K562 (cell line): Measurements from ENCODE around the gene CREB3L4. TPM values are rescaled to one million over a fixed set of nuclear protein-coding genes. Genes with fewer than 3 reads are reported as not detected.

Experiments
- ATAC-seq: fragments of 200-7000 bp; cut with Tn5 transposase; 3 replicates; pipeline ENCODE4 v1.9.1; 2020; ENCODE audit warnings: moderate library complexity
- BruUV-seq: library from RNA; stranded (reverse); fragments of 400-500 nt; replicated peaks from 2 replicates; lab custom pipeline; 2021; lab: Mats Ljungman, UMichigan
- CTCF ChIA-PET: fragments of 300-600 bp; formaldehyde crosslinking; extraction: SDS; loops from one replicate; lab custom pipeline; 2021; ENCODE audit warnings: low intra/inter-chr PET ratio; lab: Yijun Ruan, JAX
- POLR2A ChIA-PET: fragments of 300-600, 350-650 bp; sonication (Branson Sonifier 250); formaldehyde crosslinking; extraction: SDS; loops from one replicate; lab custom pipeline; 2021; ENCODE audit warnings: antibody characterized with exemption, inconsistent platforms; lab: Yijun Ruan, JAX
- DNase-seq, 4 experiments: peaks; one replicate each; pipeline versions ENCODE4 v3.0.0 to v3.0.0-alpha.2; 2011 to 2018; ENCODE audit warnings: low spot score in 3 of 4, mixed read lengths in 3 of 4; ENCODE audit errors: extremely low read depth in 1 of 4
- FAIRE-seq: peaks from 2 replicates; lab custom pipeline; 2011; peaks lifted over from hg19 to GRCh38; lab: Jason Lieb, UNC
- H2AFZ ChIP-seq: 2 replicates; pipeline ENCODE4 v1.6.0; 2011; ENCODE audit warnings: low read depth, low read length, control low read depth, inconsistent platforms
- H3K27ac ChIP-seq: fragments of 200-600 bp; 3 replicates; pipeline ENCODE4 v1.8.0; 2011; ENCODE audit warnings: low read depth, mild to moderate bottlenecking, control low read depth, inconsistent platforms, low read length, moderate library complexity, mixed read lengths; ENCODE audit errors: extremely low read depth
- H3K27me3 ChIP-seq, 2 experiments: fragments of 300-600 bp in 1 of 2; 2 replicates in 1 of 2; 3 replicates in 1 of 2; pipeline versions ENCODE4 v1.6.0 to v1.8.0; 2011; ENCODE audit warnings: inconsistent platforms in 2 of 2, low read length in 2 of 2, mild to moderate bottlenecking in 1 of 2, mixed read lengths in 1 of 2, moderate library complexity in 1 of 2; ENCODE audit not compliant: control insufficient read depth in 2 of 2, insufficient read depth in 2 of 2
- H3K36me3 ChIP-seq: fragments of 300-600 bp; 3 replicates; pipeline ENCODE4 v1.8.0; 2011; ENCODE audit warnings: mild to moderate bottlenecking, low read length, inconsistent platforms; ENCODE audit not compliant: control insufficient read depth, insufficient read depth
- H3K4me1 ChIP-seq, 2 experiments: fragments of 200-600 bp in 1 of 2; replicated peaks in 1 of 2; 2 replicates in 1 of 2; 3 replicates in 1 of 2; pipeline versions ENCODE4 v1.5.1 to v1.8.0; 2011; ENCODE audit warnings: inconsistent platforms in 2 of 2, low read length in 2 of 2, mild to moderate bottlenecking in 1 of 2, mixed read lengths in 1 of 2, moderate library complexity in 1 of 2; ENCODE audit not compliant: control insufficient read depth in 2 of 2, insufficient read depth in 2 of 2
- H3K4me2 ChIP-seq: 2 replicates; pipeline ENCODE4 v1.6.1; 2011; ENCODE audit warnings: low read length, control low read depth, inconsistent platforms, mixed read lengths; ENCODE audit not compliant: insufficient read depth
- H3K4me3 ChIP-seq: fragments of 200-600 bp; sonication (generic), shearing (Covaris generic); 2 replicates; pipeline ENCODE4 v1.5.1; 2016; ENCODE audit warnings: control low read depth, inconsistent platforms
- H3K79me2 ChIP-seq: fragments of 200-600 bp; 3 replicates; pipeline ENCODE4 v1.8.0; 2011; ENCODE audit warnings: low read length, inconsistent platforms; ENCODE audit not compliant: control insufficient read depth, insufficient read depth
- H3K9ac ChIP-seq, 2 experiments: 2 replicates each; pipeline versions ENCODE4 v1.6.0 to v1.6.1; 2011; ENCODE audit warnings: low read depth in 2 of 2, low read length in 2 of 2, control low read depth in 1 of 2, inconsistent platforms in 1 of 2, mild to moderate bottlenecking in 1 of 2, mixed read lengths in 1 of 2; ENCODE audit not compliant: insufficient read depth in 1 of 2
- H3K9me1 ChIP-seq: one replicate; pipeline ENCODE4 v1.6.0; 2011; ENCODE audit warnings: inconsistent platforms, mild to moderate bottlenecking, low read length, moderate library complexity; ENCODE audit not compliant: control insufficient read depth, insufficient read depth
- H3K9me3 ChIP-seq: replicated peaks from 2 replicates; pipeline ENCODE4 v1.5.1; 2011; ENCODE audit warnings: low read depth, low read length, inconsistent platforms; ENCODE audit not compliant: control insufficient read depth, insufficient read depth
- H4K20me1 ChIP-seq: replicated peaks from 2 replicates; pipeline ENCODE4 v1.6.1; 2011; ENCODE audit warnings: low read length, inconsistent platforms, mixed read lengths; ENCODE audit not compliant: control insufficient read depth, insufficient read depth
- CBX1 ChIP-seq: sonication (generic); IDR thresholded peaks from 2 replicates; pipeline ENCODE4 v1.6.1; 2016; ENCODE audit warnings: antibody characterized with exemption, low read depth, mild to moderate bottlenecking
- CBX5 ChIP-seq: IDR thresholded peaks from 2 replicates; pipeline ENCODE4 v1.6.1; 2014; ENCODE audit warnings: low read depth, borderline replicate concordance
- DDX20 ChIP-seq: fragments of 450-650 bp; IDR thresholded peaks from 2 replicates; pipeline ENCODE4 v1.6.1; 2016; ENCODE audit warnings: missing genetic modification characterization, low read depth, mild to moderate bottlenecking, missing compliant biosample characterization, moderate library complexity
- POLR2G ChIP-seq: fragments of 200-400 bp; formaldehyde crosslinking; IDR thresholded peaks from 2 replicates; pipeline ENCODE4 v1.6.1; 2017; ENCODE audit warnings: low read depth, mild to moderate bottlenecking, antibody characterized with exemption, low read length, moderate library complexity
- SMARCE1 ChIP-seq: fragments of 450-650 bp; IDR thresholded peaks from 2 replicates; pipeline ENCODE4 v1.7.1; 2016; ENCODE audit warnings: mild to moderate bottlenecking
- TGIF2 ChIP-seq: sonication (generic); formaldehyde crosslinking; IDR thresholded peaks from 2 replicates; pipeline ENCODE4 v1.8.1; 2022; ENCODE audit warnings: mild to moderate bottlenecking, missing genetic modification reagents, moderate library complexity
- ZBTB1 ChIP-seq: sonication (generic); formaldehyde crosslinking; IDR thresholded peaks from 2 replicates; pipeline ENCODE4 v1.8.1; 2023; ENCODE audit warnings: missing genetic modification reagents, low read depth, mild to moderate bottlenecking, borderline replicate concordance
- ZNF224 ChIP-seq: sonication (generic); formaldehyde crosslinking; IDR thresholded peaks from 2 replicates; pipeline ENCODE4 v1.8.0; 2022; ENCODE audit warnings: mild to moderate bottlenecking, missing genetic modification reagents
- ZNF277 ChIP-seq: fragments of 250-450 bp; sonication (Bioruptor Pico); IDR thresholded peaks from 2 replicates; pipeline ENCODE4 v1.8.0; 2022; ENCODE audit warnings: inconsistent platforms, mild to moderate bottlenecking, moderate library complexity, borderline replicate concordance
- WGBS: fragments of 100-300 bp; shearing (Covaris generic); methylation state at CpG from one replicate; pipeline ENCODE4 v1.1.6; 2016; ENCODE audit warnings: low coverage, mixed read lengths; ENCODE audit not compliant: insufficient coverage; ENCODE audit errors: missing lambda C conversion rate; 5-methylcytosine and 5-hydroxymethylcytosine counted together
- in situ Hi-C: fragments of 300-500 bp; cut with MboI; formaldehyde crosslinking; loops from 4 replicates; pipeline ENCODE4 v1.15.0; 2018; ENCODE audit warnings: inconsistent platforms, mixed read lengths
- intact Hi-C: fragments of 100-400 bp; cut with micrococcal nuclease; formaldehyde crosslinking; loops from 2 replicates; pipeline ENCODE4 v1.14.2; 2022
- polyA plus RNA-seq, 8 experiments: library from polyadenylated mRNA; depleted of rRNA in 4 of 8; stranded (reverse) in 5 of 8; unstranded in 3 of 8; fragments of >200 nt; fragmentation: Nextera tagmentation in 2 of 8; fragmentation: Illumina TruSeq in 1 of 8; extraction: Ambion mirVana in 2 of 8; extraction: Trizol in 1 of 8; gene quantifications; 2 replicates each; pipeline versions ENCODE4 v1.2.1 to v1.2.3, GENCODE V29; 2011 to 2014; ENCODE audit warnings: inconsistent platforms in 1 of 8, missing spikeins in 1 of 8
- total RNA-seq, 7 experiments: library from RNA; depleted of rRNA in 6 of 7; stranded (reverse); fragments of >200 nt in 6 of 7; fragmentation: Illumina TruSeq in 2 of 7; extraction: Trizol in 2 of 7; gene quantifications; 2 replicates each; pipeline versions ENCODE4 v1.2.1 to v1.2.3, GENCODE V29; 2011 to 2021; ENCODE audit warnings: low replicate concordance in 1 of 7
- TF ChIP-seq, protein P1 (sequence below): fragments of 450-650 bp; IDR thresholded peaks from 2 replicates; pipeline ENCODE4 v1.6.1; 2016; ENCODE audit warnings: borderline replicate concordance
- TF ChIP-seq, protein P2 (sequence below), 2 experiments: fragments of 450-650 bp in 1 of 2; IDR thresholded peaks; 2 replicates each; pipeline ENCODE4 v1.6.1; 2011 to 2017; ENCODE audit warnings: low read depth in 2 of 2, antibody characterized with exemption in 1 of 2, borderline replicate concordance in 1 of 2, low read length in 1 of 2, mild to moderate bottlenecking in 1 of 2, mixed read lengths in 1 of 2; ENCODE audit not compliant: control insufficient read depth in 1 of 2
- TF ChIP-seq, protein P3 (sequence below): fragments of 450-650 bp; IDR thresholded peaks from one replicate; pipeline ENCODE4 v1.6.1; 2018; ENCODE audit warnings: mild to moderate bottlenecking, moderate library complexity; ENCODE audit not compliant: partially characterized antibody

CREB3L4 gene
- total and polyA plus RNA-seq, 9 of the 15 experiments (the other 6 are each of a cell fraction or from before 2014, with no cell fraction given), result 9.9 to 18.6 (median 13.9) TPM

GRCh38 chr1:153991151-153991630 lies 23.5 kb downstream of the CREB3L4 start:
- no peaks in the 10 kb centered on the region for H3K9me1 ChIP-seq
- H3K4me1 ChIP-seq, result peaks cover 4 to 11% of the 10 kb centered on the region in 2 experiments; a peak in 2 of 5 replicates
- ATAC-seq, result no peak
- 0 out of 2 replicates have a peak overlapping the region, but pooled peaks have one; percentile 98 for H2AFZ ChIP-seq
- DNase-seq, result no peak
- under 1% methylated on average over 8 of the region's 9 CpGs for WGBS
- no peaks in the 10 kb centered on the region for H3K27me3 ChIP-seq
- H3K4me3 ChIP-seq, result peak overlapping the region; percentile 81
- intact Hi-C loops, result loop anchor here (5.0 kb wide), 1 partner anchor 191 kb away; no protein-coding TSS in a partner anchor
- H3K79me2 ChIP-seq, result peaks cover 27% of the 10 kb centered on the region
- peak overlapping the region; percentile 98 for H3K27ac ChIP-seq
- BruUV-seq, result TSS peak; percentile 84
- POLR2A ChIA-PET, result interaction anchor here (0.6 to 4.4 kb wide), 58 partner anchors 10 to 496 kb away, joined by 3 to 104 read pairs (median 5); partner anchors contain the start of genes CREB3L4, CRTC2, DENND4B and GATAD2B
- peaks cover 43% of the 10 kb centered on the region for H3K36me3 ChIP-seq
- H4K20me1 ChIP-seq, result no peaks in the 10 kb centered on the region; the same call in 1 of the 2 replicates
- CTCF ChIA-PET, result interaction anchor here (0.6 kb wide), 1 partner anchor 275 kb away, joined by 7 read pairs; no protein-coding TSS in a partner anchor
- peak overlapping the region; percentile 97 for H3K9ac ChIP-seq
- H3K4me2 ChIP-seq, result peak overlapping the region; percentile 98
- in situ Hi-C loops, result no loop called here
- H3K9me3 ChIP-seq, result no peaks in the 10 kb centered on the region
- no peak for FAIRE-seq
- TF ChIP-seq ZNF224 (CRISPR knock-in tag) (no peak), SMARCE1 (0 out of 2 replicates have a peak, but pooled peaks have one; percentile 11), DDX20 (no peak), CBX1 (no peak), CBX5 (no peak), TGIF2 (CRISPR knock-in tag) (peak; percentile 73; the same call in 1 of the 2 replicates), POLR2G (no peak), ZBTB1 (no peak), ZNF277 (no peak)
- TF ChIP-seq, protein P1, sequence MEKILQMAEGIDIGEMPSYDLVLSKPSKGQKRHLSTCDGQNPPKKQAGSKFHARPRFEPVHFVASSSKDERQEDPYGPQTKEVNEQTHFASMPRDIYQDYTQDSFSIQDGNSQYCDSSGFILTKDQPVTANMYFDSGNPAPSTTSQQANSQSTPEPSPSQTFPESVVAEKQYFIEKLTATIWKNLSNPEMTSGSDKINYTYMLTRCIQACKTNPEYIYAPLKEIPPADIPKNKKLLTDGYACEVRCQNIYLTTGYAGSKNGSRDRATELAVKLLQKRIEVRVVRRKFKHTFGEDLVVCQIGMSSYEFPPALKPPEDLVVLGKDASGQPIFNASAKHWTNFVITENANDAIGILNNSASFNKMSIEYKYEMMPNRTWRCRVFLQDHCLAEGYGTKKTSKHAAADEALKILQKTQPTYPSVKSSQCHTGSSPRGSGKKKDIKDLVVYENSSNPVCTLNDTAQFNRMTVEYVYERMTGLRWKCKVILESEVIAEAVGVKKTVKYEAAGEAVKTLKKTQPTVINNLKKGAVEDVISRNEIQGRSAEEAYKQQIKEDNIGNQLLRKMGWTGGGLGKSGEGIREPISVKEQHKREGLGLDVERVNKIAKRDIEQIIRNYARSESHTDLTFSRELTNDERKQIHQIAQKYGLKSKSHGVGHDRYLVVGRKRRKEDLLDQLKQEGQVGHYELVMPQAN, result 0 out of 2 replicates have a peak, but pooled peaks have one; percentile 14
- TF ChIP-seq, protein P2, sequence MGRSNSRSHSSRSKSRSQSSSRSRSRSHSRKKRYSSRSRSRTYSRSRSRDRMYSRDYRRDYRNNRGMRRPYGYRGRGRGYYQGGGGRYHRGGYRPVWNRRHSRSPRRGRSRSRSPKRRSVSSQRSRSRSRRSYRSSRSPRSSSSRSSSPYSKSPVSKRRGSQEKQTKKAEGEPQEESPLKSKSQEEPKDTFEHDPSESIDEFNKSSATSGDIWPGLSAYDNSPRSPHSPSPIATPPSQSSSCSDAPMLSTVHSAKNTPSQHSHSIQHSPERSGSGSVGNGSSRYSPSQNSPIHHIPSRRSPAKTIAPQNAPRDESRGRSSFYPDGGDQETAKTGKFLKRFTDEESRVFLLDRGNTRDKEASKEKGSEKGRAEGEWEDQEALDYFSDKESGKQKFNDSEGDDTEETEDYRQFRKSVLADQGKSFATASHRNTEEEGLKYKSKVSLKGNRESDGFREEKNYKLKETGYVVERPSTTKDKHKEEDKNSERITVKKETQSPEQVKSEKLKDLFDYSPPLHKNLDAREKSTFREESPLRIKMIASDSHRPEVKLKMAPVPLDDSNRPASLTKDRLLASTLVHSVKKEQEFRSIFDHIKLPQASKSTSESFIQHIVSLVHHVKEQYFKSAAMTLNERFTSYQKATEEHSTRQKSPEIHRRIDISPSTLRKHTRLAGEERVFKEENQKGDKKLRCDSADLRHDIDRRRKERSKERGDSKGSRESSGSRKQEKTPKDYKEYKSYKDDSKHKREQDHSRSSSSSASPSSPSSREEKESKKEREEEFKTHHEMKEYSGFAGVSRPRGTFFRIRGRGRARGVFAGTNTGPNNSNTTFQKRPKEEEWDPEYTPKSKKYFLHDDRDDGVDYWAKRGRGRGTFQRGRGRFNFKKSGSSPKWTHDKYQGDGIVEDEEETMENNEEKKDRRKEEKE (IDR thresholded peaks at IDR 0.05; ENCODE audit: borderline replicate concordance in 1 of 2, control insufficient read depth in 1 of 2, low read depth in 2 of 2, low read length in 1 of 2), result no peak
- TF ChIP-seq, protein P3, sequence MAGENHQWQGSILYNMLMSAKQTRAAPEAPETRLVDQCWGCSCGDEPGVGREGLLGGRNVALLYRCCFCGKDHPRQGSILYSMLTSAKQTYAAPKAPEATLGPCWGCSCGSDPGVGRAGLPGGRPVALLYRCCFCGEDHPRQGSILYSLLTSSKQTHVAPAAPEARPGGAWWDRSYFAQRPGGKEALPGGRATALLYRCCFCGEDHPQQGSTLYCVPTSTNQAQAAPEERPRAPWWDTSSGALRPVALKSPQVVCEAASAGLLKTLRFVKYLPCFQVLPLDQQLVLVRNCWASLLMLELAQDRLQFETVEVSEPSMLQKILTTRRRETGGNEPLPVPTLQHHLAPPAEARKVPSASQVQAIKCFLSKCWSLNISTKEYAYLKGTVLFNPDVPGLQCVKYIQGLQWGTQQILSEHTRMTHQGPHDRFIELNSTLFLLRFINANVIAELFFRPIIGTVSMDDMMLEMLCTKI, result no peak
